ENCODE measurements around the gene OBSCN. TPM values are rescaled to one million over a fixed set of nuclear protein-coding genes. Genes with fewer than 3 reads are reported as not detected.

The OBSCN gene
- total and polyA plus RNA-seq, 4 donors = 0.54 to 5.6 (median 2.7) TPM

DNA sequence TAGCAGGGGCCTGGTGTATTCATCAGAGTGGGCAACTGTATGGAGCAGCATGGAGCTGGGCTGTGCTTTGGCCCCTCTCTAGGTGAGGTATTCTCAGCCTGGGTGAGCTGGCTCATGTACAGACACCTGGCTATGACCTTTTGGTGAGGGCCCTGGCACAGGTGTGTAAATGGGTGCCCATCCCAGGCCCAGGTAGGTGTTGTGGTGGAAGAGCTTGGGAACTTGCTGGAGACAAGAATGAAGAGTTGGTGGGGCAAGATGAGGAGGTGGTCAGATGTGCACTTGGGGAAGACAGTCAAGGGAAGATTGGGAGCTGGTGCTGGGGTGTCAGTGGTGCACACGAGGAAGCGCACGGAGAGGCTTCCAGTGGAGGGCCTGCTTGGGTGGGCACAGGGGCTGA, 103.2 kb downstream of the OBSCN start:
- 96% methylated on average over 3 of the region's 3 CpGs for WGBS

DNA sequence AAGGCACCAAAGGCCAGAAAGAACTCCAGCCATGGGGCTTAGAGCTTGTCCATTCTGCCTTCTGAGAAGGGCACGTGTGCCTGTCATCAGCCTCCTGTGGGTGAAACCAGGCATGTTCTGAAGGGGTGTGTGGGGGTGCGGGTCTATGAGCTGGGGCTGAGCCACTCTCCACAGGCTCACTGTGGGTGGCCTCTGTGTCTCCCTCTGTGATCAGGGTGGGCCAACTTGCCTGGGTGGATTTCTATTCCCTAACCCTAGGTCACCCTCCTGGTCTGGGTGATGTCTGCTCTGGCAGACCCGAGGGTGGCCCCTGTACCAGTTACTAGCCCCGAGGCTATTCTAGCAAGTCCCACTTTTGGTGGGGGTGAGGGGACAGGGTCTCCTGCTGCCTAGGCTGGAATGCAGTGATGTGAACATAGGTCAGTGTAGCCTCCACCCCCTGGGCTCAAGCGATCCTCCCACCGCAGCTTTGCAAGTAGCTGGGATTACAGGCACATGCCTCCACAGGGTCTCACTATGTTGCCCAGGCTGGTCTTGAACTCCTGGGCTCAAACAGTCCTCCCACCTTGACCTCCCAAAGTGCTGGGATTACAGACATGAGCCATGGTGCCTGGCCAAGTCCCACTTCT, 104.4 kb downstream of the OBSCN start:
- Histone ChIP-seq H3K9me3 (ENCODE audit: control insufficient read depth in 4 of 4, low read length in 3 of 4) (peaks cover 5 to 18% (median 11%) of the 10 kb centered on the region in 4 donors), H3K36me3 (ENCODE audit: control insufficient read depth in 4 of 4, insufficient read depth in 3 of 4, low read depth in 1 of 4, low read length in 3 of 4) (no peaks in the 10 kb centered on the region), H3K27me3 (ENCODE audit: control insufficient read depth in 4 of 4, insufficient read depth in 4 of 4, low read length in 3 of 4) (no peaks in the 10 kb centered on the region), H3K27ac (ENCODE audit: low read depth in 1 of 2, low read length in 2 of 2) (no peak overlapping the region), H3K9ac (ENCODE audit: low read depth in 1 of 2, low read length in 2 of 2) (no peak overlapping the region), H3K4me1 (ENCODE audit: control insufficient read depth in 4 of 4, insufficient read depth in 4 of 4, low read length in 3 of 4) (no peaks in the 10 kb centered on the region), H3K4me3 (ENCODE audit: low read depth in 1 of 3, low read length in 3 of 3) (no peak overlapping the region)
- WGBS = 95% methylated on average over 6 of the region's 6 CpGs
- TF ChIP-seq, protein P1, sequence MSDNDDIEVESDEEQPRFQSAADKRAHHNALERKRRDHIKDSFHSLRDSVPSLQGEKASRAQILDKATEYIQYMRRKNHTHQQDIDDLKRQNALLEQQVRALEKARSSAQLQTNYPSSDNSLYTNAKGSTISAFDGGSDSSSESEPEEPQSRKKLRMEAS (IDR thresholded peaks at IDR 0.05) = no peak
- TF ChIP-seq YY1 (IDR thresholded peaks at IDR 0.05) (no peak), SP1 (IDR thresholded peaks at IDR 0.05) (no peak), HNF4G (IDR thresholded peaks at IDR 0.05) (no peak), FOXA1 (IDR thresholded peaks at IDR 0.05) (no peak), RAD21 (IDR thresholded peaks at IDR 0.05) (no peak), GABPA (IDR thresholded peaks at IDR 0.05 in 1 of 2, conservative IDR thresholded peaks at IDR 0.05 in 1 of 2) (no peak), JUND (IDR thresholded peaks at IDR 0.05) (no peak), TAF1 (conservative IDR thresholded peaks at IDR 0.05) (no peak), RXRA (IDR thresholded peaks at IDR 0.05) (no peak), EGR1 (IDR thresholded peaks at IDR 0.05; ENCODE audit: low read depth in 2 of 2) (no peak), NR2F2 (IDR thresholded peaks at IDR 0.05) (no peak), FOXA2 (IDR thresholded peaks at IDR 0.05) (no peak), HNF4A (conservative IDR thresholded peaks at IDR 0.05) (no peak)
- TF ChIP-seq, protein P2, sequence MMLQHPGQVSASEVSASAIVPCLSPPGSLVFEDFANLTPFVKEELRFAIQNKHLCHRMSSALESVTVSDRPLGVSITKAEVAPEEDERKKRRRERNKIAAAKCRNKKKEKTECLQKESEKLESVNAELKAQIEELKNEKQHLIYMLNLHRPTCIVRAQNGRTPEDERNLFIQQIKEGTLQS (IDR thresholded peaks at IDR 0.05) = no peak
- TF ChIP-seq, protein P3, sequence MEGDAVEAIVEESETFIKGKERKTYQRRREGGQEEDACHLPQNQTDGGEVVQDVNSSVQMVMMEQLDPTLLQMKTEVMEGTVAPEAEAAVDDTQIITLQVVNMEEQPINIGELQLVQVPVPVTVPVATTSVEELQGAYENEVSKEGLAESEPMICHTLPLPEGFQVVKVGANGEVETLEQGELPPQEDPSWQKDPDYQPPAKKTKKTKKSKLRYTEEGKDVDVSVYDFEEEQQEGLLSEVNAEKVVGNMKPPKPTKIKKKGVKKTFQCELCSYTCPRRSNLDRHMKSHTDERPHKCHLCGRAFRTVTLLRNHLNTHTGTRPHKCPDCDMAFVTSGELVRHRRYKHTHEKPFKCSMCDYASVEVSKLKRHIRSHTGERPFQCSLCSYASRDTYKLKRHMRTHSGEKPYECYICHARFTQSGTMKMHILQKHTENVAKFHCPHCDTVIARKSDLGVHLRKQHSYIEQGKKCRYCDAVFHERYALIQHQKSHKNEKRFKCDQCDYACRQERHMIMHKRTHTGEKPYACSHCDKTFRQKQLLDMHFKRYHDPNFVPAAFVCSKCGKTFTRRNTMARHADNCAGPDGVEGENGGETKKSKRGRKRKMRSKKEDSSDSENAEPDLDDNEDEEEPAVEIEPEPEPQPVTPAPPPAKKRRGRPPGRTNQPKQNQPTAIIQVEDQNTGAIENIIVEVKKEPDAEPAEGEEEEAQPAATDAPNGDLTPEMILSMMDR (IDR thresholded peaks at IDR 0.05; ENCODE audit: low read depth, low read length, missing input control) = no peak
- TF ChIP-seq, protein P4, sequence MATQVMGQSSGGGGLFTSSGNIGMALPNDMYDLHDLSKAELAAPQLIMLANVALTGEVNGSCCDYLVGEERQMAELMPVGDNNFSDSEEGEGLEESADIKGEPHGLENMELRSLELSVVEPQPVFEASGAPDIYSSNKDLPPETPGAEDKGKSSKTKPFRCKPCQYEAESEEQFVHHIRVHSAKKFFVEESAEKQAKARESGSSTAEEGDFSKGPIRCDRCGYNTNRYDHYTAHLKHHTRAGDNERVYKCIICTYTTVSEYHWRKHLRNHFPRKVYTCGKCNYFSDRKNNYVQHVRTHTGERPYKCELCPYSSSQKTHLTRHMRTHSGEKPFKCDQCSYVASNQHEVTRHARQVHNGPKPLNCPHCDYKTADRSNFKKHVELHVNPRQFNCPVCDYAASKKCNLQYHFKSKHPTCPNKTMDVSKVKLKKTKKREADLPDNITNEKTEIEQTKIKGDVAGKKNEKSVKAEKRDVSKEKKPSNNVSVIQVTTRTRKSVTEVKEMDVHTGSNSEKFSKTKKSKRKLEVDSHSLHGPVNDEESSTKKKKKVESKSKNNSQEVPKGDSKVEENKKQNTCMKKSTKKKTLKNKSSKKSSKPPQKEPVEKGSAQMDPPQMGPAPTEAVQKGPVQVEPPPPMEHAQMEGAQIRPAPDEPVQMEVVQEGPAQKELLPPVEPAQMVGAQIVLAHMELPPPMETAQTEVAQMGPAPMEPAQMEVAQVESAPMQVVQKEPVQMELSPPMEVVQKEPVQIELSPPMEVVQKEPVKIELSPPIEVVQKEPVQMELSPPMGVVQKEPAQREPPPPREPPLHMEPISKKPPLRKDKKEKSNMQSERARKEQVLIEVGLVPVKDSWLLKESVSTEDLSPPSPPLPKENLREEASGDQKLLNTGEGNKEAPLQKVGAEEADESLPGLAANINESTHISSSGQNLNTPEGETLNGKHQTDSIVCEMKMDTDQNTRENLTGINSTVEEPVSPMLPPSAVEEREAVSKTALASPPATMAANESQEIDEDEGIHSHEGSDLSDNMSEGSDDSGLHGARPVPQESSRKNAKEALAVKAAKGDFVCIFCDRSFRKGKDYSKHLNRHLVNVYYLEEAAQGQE (IDR thresholded peaks at IDR 0.05) = no peak
- TF ChIP-seq, protein P5, sequence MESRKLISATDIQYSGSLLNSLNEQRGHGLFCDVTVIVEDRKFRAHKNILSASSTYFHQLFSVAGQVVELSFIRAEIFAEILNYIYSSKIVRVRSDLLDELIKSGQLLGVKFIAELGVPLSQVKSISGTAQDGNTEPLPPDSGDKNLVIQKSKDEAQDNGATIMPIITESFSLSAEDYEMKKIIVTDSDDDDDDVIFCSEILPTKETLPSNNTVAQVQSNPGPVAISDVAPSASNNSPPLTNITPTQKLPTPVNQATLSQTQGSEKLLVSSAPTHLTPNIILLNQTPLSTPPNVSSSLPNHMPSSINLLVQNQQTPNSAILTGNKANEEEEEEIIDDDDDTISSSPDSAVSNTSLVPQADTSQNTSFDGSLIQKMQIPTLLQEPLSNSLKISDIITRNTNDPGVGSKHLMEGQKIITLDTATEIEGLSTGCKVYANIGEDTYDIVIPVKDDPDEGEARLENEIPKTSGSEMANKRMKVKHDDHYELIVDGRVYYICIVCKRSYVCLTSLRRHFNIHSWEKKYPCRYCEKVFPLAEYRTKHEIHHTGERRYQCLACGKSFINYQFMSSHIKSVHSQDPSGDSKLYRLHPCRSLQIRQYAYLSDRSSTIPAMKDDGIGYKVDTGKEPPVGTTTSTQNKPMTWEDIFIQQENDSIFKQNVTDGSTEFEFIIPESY (IDR thresholded peaks at IDR 0.05) = no peak
- no peak for DNase-seq (ENCODE audit: low spot score)

More for the DNA sequence above, 103.2 kb downstream of the OBSCN start:
- TF ChIP-seq RAD21 (IDR thresholded peaks at IDR 0.05) = no peak
- Histone ChIP-seq H3K4me1 (ENCODE audit: control insufficient read depth in 4 of 4, insufficient read depth in 4 of 4, low read length in 3 of 4) (no peaks in the 10 kb centered on the region), H3K4me3 (ENCODE audit: low read depth in 1 of 3, low read length in 3 of 3) (no peak overlapping the region), H3K27me3 (ENCODE audit: control insufficient read depth in 4 of 4, insufficient read depth in 4 of 4, low read length in 3 of 4) (no peaks in the 10 kb centered on the region), H3K36me3 (ENCODE audit: control insufficient read depth in 4 of 4, insufficient read depth in 3 of 4, low read depth in 1 of 4, low read length in 3 of 4) (no peaks in the 10 kb centered on the region), H3K27ac (ENCODE audit: low read depth in 1 of 2, low read length in 2 of 2) (no peak overlapping the region), H3K9ac (ENCODE audit: low read depth in 1 of 2, low read length in 2 of 2) (no peak overlapping the region), H3K9me3 (ENCODE audit: control insufficient read depth in 4 of 4, low read length in 3 of 4) (peaks cover 5 to 18% (median 11%) of the 10 kb centered on the region in 4 donors)
- no peak for DNase-seq (ENCODE audit: low spot score)
